ENCODE results near the gene ANKRD53.
A peak's percentile ranks its signal among the peaks of the same experiment; 100 is the strongest.

Gene ANKRD53

DNA sequence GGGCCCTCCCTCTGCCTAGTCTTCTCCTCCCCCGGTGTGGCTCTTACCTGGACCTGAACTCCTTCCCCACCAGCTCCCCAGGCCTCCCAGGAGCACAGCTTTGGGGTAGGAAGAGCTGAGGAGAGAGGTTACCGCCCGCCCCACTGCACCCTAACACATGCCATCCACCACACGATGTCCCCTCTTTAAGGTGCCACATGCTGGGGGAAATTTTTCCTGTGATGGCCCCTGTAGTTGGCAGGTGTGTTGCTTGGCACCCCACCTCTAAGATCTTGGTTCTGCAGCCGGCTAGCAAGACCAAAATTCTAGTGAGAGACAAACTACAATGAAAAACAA lies 23.1 kb downstream of the ANKRD53 start:
- Histone ChIP-seq H3K36me3 (ENCODE audit: control insufficient read depth, insufficient read depth, low read length) (no peaks in the 10 kb centered on the region), H3K27me3 (ENCODE audit: control insufficient read depth, insufficient read depth, low read length, poor library complexity, severe bottlenecking) (peaks cover 26% of the 10 kb centered on the region), H3K27ac (ENCODE audit: insufficient read depth, low read depth, low read length, poor library complexity, severe bottlenecking) (peak overlapping the region; percentile 44), H3K4me3 (ENCODE audit: insufficient read depth, low read depth, low read length) (no peak overlapping the region), H3K9me3 (ENCODE audit: control insufficient read depth, low read length) (no peaks in the 10 kb centered on the region), H3K4me1 (ENCODE audit: control insufficient read depth, insufficient read depth, low read length) (peaks cover 18% of the 10 kb centered on the region)
- 65 to 79% methylated on average over 4 to 5 of the region's 5 CpGs for WGBS, 2 experiments

DNA sequence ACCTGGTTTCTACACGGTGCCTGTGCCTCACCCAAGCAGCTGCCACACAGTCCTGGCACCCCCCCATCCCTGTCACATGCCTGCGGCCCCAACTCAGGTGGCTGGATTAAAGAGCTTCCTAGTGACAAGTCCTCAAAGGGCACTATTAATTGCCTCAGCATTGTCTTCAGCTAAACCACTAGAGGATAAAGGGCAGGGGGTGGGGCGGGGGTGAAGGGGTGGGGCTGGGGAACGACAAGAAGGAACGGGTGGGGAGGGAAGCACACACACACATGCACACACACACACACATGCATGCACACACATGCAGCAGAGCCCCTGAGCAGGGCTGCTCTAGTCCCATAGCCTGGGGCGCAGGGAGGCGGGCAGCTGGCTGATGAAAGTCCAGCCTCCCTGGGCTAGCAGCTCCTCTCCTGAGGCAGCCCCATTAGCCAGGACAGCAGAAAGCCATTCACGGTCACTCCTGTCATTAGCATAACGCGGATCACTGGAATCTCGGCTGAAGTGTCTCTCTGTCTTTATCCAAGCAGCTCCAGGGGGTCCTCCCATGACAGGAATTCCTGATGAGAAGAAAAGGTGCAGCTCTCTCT lies 23.6 kb downstream of the ANKRD53 start:
- peak overlapping the region; percentile 10 for H3K4me3 ChIP-seq (ENCODE audit: insufficient read depth, low read depth, low read length)
- peaks cover 18% of the 10 kb centered on the region for H3K4me1 ChIP-seq (ENCODE audit: control insufficient read depth, insufficient read depth, low read length)
- WGBS, 2 experiments, result 2 to 6% methylated on average over 10 of the region's 11 CpGs
- no peaks in the 10 kb centered on the region for H3K36me3 ChIP-seq (ENCODE audit: control insufficient read depth, insufficient read depth, low read length)
- peaks cover 23% of the 10 kb centered on the region for H3K27me3 ChIP-seq (ENCODE audit: control insufficient read depth, insufficient read depth, low read length, poor library complexity, severe bottlenecking)
- no peaks in the 10 kb centered on the region for H3K9me3 ChIP-seq (ENCODE audit: control insufficient read depth, low read length)
- H3K27ac ChIP-seq (ENCODE audit: insufficient read depth, low read depth, low read length, poor library complexity, severe bottlenecking), result peak overlapping the region; percentile 60

DNA sequence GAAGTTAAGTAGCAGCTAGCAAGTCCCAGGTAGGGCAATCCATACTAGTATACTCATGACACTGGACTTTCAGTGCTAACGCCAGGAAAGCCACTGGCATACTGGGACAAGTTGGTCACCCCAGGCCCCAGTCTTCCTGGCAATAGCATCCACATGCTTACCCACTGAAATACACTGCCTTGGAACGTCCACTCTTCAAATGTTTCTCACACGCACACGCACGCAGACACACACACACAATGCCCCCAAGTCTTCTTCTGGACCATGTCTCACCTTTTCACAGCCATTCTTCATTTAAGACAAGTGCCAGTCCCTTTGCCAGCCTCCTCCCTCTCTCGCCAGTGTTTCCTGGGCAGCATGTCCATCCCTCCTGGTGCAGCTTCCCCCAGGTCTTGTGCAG lies 25.0 kb downstream of the ANKRD53 start:
- no peak overlapping the region for H3K4me3 ChIP-seq (ENCODE audit: insufficient read depth, low read depth, low read length)
- H3K36me3 ChIP-seq (ENCODE audit: control insufficient read depth, insufficient read depth, low read length), result no peaks in the 10 kb centered on the region
- peaks cover 12% of the 10 kb centered on the region for H3K27me3 ChIP-seq (ENCODE audit: control insufficient read depth, insufficient read depth, low read length, poor library complexity, severe bottlenecking)
- peaks cover 18% of the 10 kb centered on the region for H3K4me1 ChIP-seq (ENCODE audit: control insufficient read depth, insufficient read depth, low read length)
- no peak overlapping the region for H3K27ac ChIP-seq (ENCODE audit: insufficient read depth, low read depth, low read length, poor library complexity, severe bottlenecking)
- H3K9me3 ChIP-seq (ENCODE audit: control insufficient read depth, low read length), result no peaks in the 10 kb centered on the region
- WGBS, 2 experiments, result 91 to 95% methylated on average over 6 of the region's 6 CpGs

DNA sequence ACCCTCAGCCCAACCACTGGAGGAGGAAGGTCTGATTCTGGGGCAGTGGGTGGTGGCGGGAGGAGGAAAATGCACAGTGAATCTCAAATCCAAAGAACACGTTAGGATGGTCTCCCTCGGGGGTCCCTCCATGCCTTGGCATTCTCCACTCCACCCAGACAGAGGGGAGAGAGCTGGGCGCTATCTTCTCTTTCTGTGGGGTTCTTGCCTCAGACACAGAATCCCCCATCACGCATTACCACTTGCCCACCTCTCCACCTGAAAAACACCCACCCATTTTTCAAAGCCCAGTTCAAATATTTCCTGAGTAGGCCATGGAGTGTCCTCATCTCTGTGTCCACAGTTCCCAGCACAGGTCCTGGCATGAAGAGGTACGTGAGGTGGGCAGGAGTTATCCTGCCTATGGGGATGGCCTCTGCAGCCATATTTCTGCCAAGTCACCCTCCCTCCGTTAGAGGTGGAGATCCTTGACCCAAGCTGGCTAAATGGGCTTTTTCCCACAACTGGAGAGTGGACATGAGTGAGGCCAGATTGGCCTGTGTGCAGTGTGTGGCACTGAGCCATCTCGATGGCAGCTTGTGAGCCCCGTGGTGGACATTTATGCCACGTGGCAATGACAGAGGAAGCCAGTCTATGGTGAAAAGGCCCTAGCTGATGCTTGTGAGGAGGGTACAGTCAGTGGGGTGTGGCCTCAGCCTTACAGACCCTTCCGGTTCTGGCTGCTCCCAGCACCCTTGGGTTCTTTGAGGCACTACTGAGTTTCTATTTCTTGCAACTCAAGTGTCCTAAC lies 25.7 kb downstream of the ANKRD53 start:
- Histone ChIP-seq H3K9me3 (ENCODE audit: control insufficient read depth, low read length) (no peaks in the 10 kb centered on the region), H3K27me3 (ENCODE audit: control insufficient read depth, insufficient read depth, low read length, poor library complexity, severe bottlenecking) (peaks cover 8% of the 10 kb centered on the region), H3K27ac (ENCODE audit: insufficient read depth, low read depth, low read length, poor library complexity, severe bottlenecking) (no peak overlapping the region), H3K4me1 (ENCODE audit: control insufficient read depth, insufficient read depth, low read length) (peaks cover 18% of the 10 kb centered on the region), H3K4me3 (ENCODE audit: insufficient read depth, low read depth, low read length) (no peak overlapping the region), H3K36me3 (ENCODE audit: control insufficient read depth, insufficient read depth, low read length) (no peaks in the 10 kb centered on the region)
- WGBS, 2 experiments, result 94% methylated on average over 11 of the region's 11 CpGs

- Histone ChIP-seq H3K4me3 (ENCODE audit: insufficient read depth, low read depth, low read length) (no peak overlapping the region), H3K4me1 (ENCODE audit: control insufficient read depth, insufficient read depth, low read length) (peaks cover 18% of the 10 kb centered on the region), H3K27ac (ENCODE audit: insufficient read depth, low read depth, low read length, poor library complexity, severe bottlenecking) (no peak overlapping the region), H3K27me3 (ENCODE audit: control insufficient read depth, insufficient read depth, low read length, poor library complexity, severe bottlenecking) (peaks cover 1% of the 10 kb centered on the region), H3K36me3 (ENCODE audit: control insufficient read depth, insufficient read depth, low read length) (no peaks in the 10 kb centered on the region), H3K9me3 (ENCODE audit: control insufficient read depth, low read length) (no peaks in the 10 kb centered on the region)
- WGBS, 2 experiments, result 90 to 92% methylated on average over 6 of the region's 6 CpGs
Observed at GRCh38 chr2:71004857-71005256, 26.4 kb downstream of the ANKRD53 start.

GRCh38 chr2:71005271-71006202 lies 27.1 kb downstream of the ANKRD53 start:
- Histone ChIP-seq H3K27me3 (ENCODE audit: control insufficient read depth, insufficient read depth, low read length, poor library complexity, severe bottlenecking) (no peaks in the 10 kb centered on the region), H3K4me1 (ENCODE audit: control insufficient read depth, insufficient read depth, low read length) (peaks cover 18% of the 10 kb centered on the region), H3K4me3 (ENCODE audit: insufficient read depth, low read depth, low read length) (no peak overlapping the region), H3K36me3 (ENCODE audit: control insufficient read depth, insufficient read depth, low read length) (no peaks in the 10 kb centered on the region), H3K27ac (ENCODE audit: insufficient read depth, low read depth, low read length, poor library complexity, severe bottlenecking) (no peak overlapping the region), H3K9me3 (ENCODE audit: control insufficient read depth, low read length) (no peaks in the 10 kb centered on the region)
- 89 to 91% methylated on average over 10 of the region's 10 CpGs for WGBS, 2 experiments

- H3K27me3 ChIP-seq (ENCODE audit: control insufficient read depth, insufficient read depth, low read length, poor library complexity, severe bottlenecking), result no peaks in the 10 kb centered on the region
- WGBS, 2 experiments, result 77 to 95% methylated on average over 2 of the region's 2 CpGs
- H3K9me3 ChIP-seq (ENCODE audit: control insufficient read depth, low read length), result no peaks in the 10 kb centered on the region
- H3K4me1 ChIP-seq (ENCODE audit: control insufficient read depth, insufficient read depth, low read length), result peaks cover 14% of the 10 kb centered on the region
- H3K36me3 ChIP-seq (ENCODE audit: control insufficient read depth, insufficient read depth, low read length), result no peaks in the 10 kb centered on the region
- H3K4me3 ChIP-seq (ENCODE audit: insufficient read depth, low read depth, low read length), result no peak overlapping the region
- H3K27ac ChIP-seq (ENCODE audit: insufficient read depth, low read depth, low read length, poor library complexity, severe bottlenecking), result no peak overlapping the region
Observed at GRCh38 chr2:71006323-71006722, 27.9 kb downstream of the ANKRD53 start.

GRCh38 chr2:71006955-71007799 lies 28.7 kb downstream of the ANKRD53 start:
- Histone ChIP-seq H3K36me3 (ENCODE audit: control insufficient read depth, insufficient read depth, low read length) (no peaks in the 10 kb centered on the region), H3K4me3 (ENCODE audit: insufficient read depth, low read depth, low read length) (no peak overlapping the region), H3K4me1 (ENCODE audit: control insufficient read depth, insufficient read depth, low read length) (peaks cover 6% of the 10 kb centered on the region), H3K9me3 (ENCODE audit: control insufficient read depth, low read length) (no peaks in the 10 kb centered on the region), H3K27me3 (ENCODE audit: control insufficient read depth, insufficient read depth, low read length, poor library complexity, severe bottlenecking) (no peaks in the 10 kb centered on the region), H3K27ac (ENCODE audit: insufficient read depth, low read depth, low read length, poor library complexity, severe bottlenecking) (no peak overlapping the region)
- WGBS, 2 experiments, result 87 to 88% methylated on average over 5 of the region's 5 CpGs

DNA sequence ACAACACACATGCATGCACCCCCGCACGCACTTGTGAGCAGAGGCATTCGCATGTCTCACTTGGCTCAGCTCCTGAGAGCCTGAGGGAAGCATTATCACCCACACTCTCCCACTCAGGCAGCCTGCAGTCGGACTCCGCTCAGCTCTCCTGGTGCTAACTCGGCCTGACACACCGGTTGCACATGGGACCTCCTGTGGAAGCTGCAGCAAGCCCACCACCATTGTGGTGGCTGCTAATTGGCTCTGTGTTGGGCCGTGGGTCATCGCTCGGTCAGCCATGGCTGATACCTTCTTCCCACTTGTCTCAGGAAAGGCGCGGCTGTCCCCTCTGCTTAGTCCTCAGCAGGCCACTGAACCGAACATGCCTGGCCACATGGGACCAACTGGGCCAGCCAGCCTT lies 29.9 kb downstream of the ANKRD53 start:
- Histone ChIP-seq H3K9me3 (ENCODE audit: control insufficient read depth, low read length) (no peaks in the 10 kb centered on the region), H3K27me3 (ENCODE audit: control insufficient read depth, insufficient read depth, low read length, poor library complexity, severe bottlenecking) (peaks cover 4% of the 10 kb centered on the region), H3K36me3 (ENCODE audit: control insufficient read depth, insufficient read depth, low read length) (no peaks in the 10 kb centered on the region), H3K4me3 (ENCODE audit: insufficient read depth, low read depth, low read length) (no peak overlapping the region), H3K27ac (ENCODE audit: insufficient read depth, low read depth, low read length, poor library complexity, severe bottlenecking) (no peak overlapping the region), H3K4me1 (ENCODE audit: control insufficient read depth, insufficient read depth, low read length) (no peaks in the 10 kb centered on the region)
- 91 to 93% methylated on average over 13 of the region's 13 CpGs for WGBS, 2 experiments

All from ectodermal cell (in vitro differentiated cells).